Panc1 (cell line): Measurements from ENCODE around the gene TMEM204. TPM values are rescaled to one million over a fixed set of nuclear protein-coding genes. Genes with fewer than 3 reads are reported as not detected.

Experiments used
- ATAC-seq: fragments of 200-7000 bp; cut with Tn5 transposase; 2 replicates; pipeline ENCODE4 v1.9.1; 2020; ENCODE audit warnings: mild to moderate bottlenecking, moderate library complexity
- BruUV-seq: library from RNA; stranded (reverse); fragments of 400-500 nt; replicated peaks from 2 replicates; lab custom pipeline; 2021; lab: Mats Ljungman, UMichigan
- CTCF ChIA-PET: fragments of 300-600 bp; sonication (Branson Sonifier 250); formaldehyde crosslinking; loops from one replicate; lab custom pipeline; 2022; ENCODE audit warnings: antibody characterized with exemption; lab: Charles Lee
- POLR2A ChIA-PET: fragments of 300-600 bp; sonication (Branson Sonifier 250); formaldehyde crosslinking; loops from one replicate; lab custom pipeline; 2022; ENCODE audit warnings: antibody characterized with exemption; lab: Charles Lee
- DNase-seq: peaks from one replicate; pipeline ENCODE4 v3.0.0-alpha.2; 2010; ENCODE audit warnings: low read depth, low spot score
- H3K27ac ChIP-seq: 2 replicates; pipeline ENCODE4 v1.5.1; 2011; ENCODE audit warnings: mild to moderate bottlenecking, low read length, inconsistent platforms
- H3K27me3 ChIP-seq: fragments of 200-500 bp; sonication (Bioruptor generic); 2 replicates; pipeline ENCODE4 v1.6.0; 2014; ENCODE audit warnings: low read length, inconsistent platforms; ENCODE audit not compliant: control insufficient read depth, insufficient read depth
- H3K36me3 ChIP-seq: fragments of 200-500 bp; sonication (Bioruptor generic); 2 replicates; pipeline ENCODE4 v1.5.1; 2014; ENCODE audit warnings: inconsistent platforms, mild to moderate bottlenecking, low read length, moderate library complexity; ENCODE audit not compliant: control insufficient read depth, insufficient read depth
- H3K4me1 ChIP-seq: 2 replicates; pipeline ENCODE4 v1.5.1; 2011; ENCODE audit warnings: inconsistent platforms, mild to moderate bottlenecking, low read length, moderate library complexity; ENCODE audit not compliant: control insufficient read depth, insufficient read depth
- H3K4me3 ChIP-seq, 2 experiments: 2 replicates each; pipeline ENCODE4 v1.5.1; 2011 to 2012; ENCODE audit warnings: low read depth in 2 of 2, low read length in 2 of 2, mild to moderate bottlenecking in 2 of 2, inconsistent platforms in 1 of 2, moderate library complexity in 1 of 2
- H3K9me3 ChIP-seq: fragments of 200-500 bp; sonication (Bioruptor generic); 2 replicates; pipeline ENCODE4 v1.5.1; 2014; ENCODE audit warnings: low read depth, mild to moderate bottlenecking, inconsistent platforms, low read length, moderate library complexity; ENCODE audit not compliant: control insufficient read depth, insufficient read depth
- POLR2AphosphoS5 ChIP-seq: IDR thresholded peaks from 2 replicates; pipeline ENCODE4 v1.6.1; 2012; ENCODE audit warnings: mild to moderate bottlenecking, low read depth, low read length, moderate library complexity
- SIN3A ChIP-seq: IDR thresholded peaks from 2 replicates; pipeline ENCODE4 v1.6.1; 2012; ENCODE audit warnings: low read depth, mild to moderate bottlenecking, low read length, moderate library complexity, borderline replicate concordance; ENCODE audit not compliant: insufficient read depth
- TCF7L2 ChIP-seq: IDR thresholded peaks from 2 replicates; pipeline ENCODE4 v1.6.1; 2011; ENCODE audit warnings: mild to moderate bottlenecking, low read depth, low read length, inconsistent platforms
- in situ Hi-C: cut with HindIII; loops from 2 replicates; pipeline ENCODE4 v1.10.0; 2016; ENCODE audit warnings: low sequenced_read_pairs, low pct_unique_long_range_greater_than_20kb
- intact Hi-C: fragments of 100-400 bp; cut with micrococcal nuclease; formaldehyde crosslinking; loops from one replicate; pipeline ENCODE4 v1.10.0; 2022; ENCODE audit not compliant: unreplicated experiment
- total RNA-seq: library from RNA; stranded (reverse); gene quantifications from one replicate; pipeline ENCODE4 v1.2.1, GENCODE V29; 2021; ENCODE audit not compliant: unreplicated experiment
- TF ChIP-seq, protein P1 (sequence below): fragments of 450-650 bp; IDR thresholded peaks from 2 replicates; pipeline ENCODE4 v1.5.1; 2017; ENCODE audit warnings: mild to moderate bottlenecking
- TF ChIP-seq, protein P2 (sequence below), 2 experiments: IDR thresholded peaks; 2 replicates each; pipeline ENCODE4 v1.6.1; 2011 to 2012; ENCODE audit warnings: low read depth in 2 of 2, control low read depth in 1 of 2, low read length in 1 of 2, mild to moderate bottlenecking in 1 of 2, moderate library complexity in 1 of 2; ENCODE audit not compliant: insufficient read depth in 1 of 2

Gene TMEM204
- total RNA-seq, 1 experiment from 2014 or later, result 0.13 TPM

DNA sequence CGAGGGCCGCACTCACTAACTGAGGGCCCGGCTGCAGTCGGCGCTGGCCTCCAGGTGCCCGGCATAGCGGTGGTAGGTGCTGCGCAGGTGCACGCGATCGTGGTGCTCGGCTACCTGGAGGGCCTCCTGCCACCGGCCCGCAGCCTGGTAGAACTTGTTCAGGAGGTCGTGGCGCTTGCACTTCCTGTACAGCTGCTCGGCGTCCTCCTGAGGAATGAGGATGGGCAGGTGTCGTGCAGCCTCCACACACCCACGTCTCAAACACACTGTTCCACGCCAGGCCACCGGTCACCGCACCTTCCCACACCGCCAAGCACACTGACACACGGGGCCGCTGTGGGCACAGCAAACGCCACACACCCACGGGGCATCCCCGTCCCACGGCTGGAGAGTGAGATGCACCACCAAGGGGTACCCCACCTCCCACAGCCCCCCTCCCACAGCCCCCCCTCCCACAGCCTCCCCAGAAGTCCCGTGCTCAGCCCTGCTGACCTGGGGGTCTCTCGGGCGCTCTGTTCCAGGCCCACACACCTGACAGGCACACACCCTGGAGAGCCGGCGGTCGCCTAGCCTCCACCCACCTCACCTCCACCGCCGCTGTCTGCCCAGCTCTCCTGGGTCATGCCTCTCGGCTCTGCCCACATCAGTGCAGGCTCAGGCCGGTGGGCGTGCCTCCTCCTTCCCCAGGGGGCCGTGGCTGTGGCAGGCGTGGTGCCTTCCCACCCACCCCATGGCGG, 7.4 kb upstream of the TMEM204 start:
- ATAC-seq, result no peak
- in situ Hi-C loops, result no loop called here
- DNase-seq, result no peak
- Histone ChIP-seq H3K4me1 (no peaks in the 10 kb centered on the region), H3K27me3 (no peaks in the 10 kb centered on the region), H3K27ac (no peak overlapping the region), H3K4me3 (no peak overlapping the region), H3K9me3 (no peaks in the 10 kb centered on the region), H3K36me3 (no peaks in the 10 kb centered on the region)
- POLR2A ChIA-PET, result no interaction called here
- no TSS peak for BruUV-seq
- intact Hi-C loops, result no loop called here
- CTCF ChIA-PET, result no interaction called here
- TF ChIP-seq, protein P1, sequence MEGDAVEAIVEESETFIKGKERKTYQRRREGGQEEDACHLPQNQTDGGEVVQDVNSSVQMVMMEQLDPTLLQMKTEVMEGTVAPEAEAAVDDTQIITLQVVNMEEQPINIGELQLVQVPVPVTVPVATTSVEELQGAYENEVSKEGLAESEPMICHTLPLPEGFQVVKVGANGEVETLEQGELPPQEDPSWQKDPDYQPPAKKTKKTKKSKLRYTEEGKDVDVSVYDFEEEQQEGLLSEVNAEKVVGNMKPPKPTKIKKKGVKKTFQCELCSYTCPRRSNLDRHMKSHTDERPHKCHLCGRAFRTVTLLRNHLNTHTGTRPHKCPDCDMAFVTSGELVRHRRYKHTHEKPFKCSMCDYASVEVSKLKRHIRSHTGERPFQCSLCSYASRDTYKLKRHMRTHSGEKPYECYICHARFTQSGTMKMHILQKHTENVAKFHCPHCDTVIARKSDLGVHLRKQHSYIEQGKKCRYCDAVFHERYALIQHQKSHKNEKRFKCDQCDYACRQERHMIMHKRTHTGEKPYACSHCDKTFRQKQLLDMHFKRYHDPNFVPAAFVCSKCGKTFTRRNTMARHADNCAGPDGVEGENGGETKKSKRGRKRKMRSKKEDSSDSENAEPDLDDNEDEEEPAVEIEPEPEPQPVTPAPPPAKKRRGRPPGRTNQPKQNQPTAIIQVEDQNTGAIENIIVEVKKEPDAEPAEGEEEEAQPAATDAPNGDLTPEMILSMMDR, result no peak
- TF ChIP-seq, protein P2, sequence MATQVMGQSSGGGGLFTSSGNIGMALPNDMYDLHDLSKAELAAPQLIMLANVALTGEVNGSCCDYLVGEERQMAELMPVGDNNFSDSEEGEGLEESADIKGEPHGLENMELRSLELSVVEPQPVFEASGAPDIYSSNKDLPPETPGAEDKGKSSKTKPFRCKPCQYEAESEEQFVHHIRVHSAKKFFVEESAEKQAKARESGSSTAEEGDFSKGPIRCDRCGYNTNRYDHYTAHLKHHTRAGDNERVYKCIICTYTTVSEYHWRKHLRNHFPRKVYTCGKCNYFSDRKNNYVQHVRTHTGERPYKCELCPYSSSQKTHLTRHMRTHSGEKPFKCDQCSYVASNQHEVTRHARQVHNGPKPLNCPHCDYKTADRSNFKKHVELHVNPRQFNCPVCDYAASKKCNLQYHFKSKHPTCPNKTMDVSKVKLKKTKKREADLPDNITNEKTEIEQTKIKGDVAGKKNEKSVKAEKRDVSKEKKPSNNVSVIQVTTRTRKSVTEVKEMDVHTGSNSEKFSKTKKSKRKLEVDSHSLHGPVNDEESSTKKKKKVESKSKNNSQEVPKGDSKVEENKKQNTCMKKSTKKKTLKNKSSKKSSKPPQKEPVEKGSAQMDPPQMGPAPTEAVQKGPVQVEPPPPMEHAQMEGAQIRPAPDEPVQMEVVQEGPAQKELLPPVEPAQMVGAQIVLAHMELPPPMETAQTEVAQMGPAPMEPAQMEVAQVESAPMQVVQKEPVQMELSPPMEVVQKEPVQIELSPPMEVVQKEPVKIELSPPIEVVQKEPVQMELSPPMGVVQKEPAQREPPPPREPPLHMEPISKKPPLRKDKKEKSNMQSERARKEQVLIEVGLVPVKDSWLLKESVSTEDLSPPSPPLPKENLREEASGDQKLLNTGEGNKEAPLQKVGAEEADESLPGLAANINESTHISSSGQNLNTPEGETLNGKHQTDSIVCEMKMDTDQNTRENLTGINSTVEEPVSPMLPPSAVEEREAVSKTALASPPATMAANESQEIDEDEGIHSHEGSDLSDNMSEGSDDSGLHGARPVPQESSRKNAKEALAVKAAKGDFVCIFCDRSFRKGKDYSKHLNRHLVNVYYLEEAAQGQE (IDR thresholded peaks at IDR 0.05; ENCODE audit: insufficient read depth in 1 of 2, low read depth in 2 of 2, low read length in 1 of 2), result no peak
- no peak for TF ChIP-seq SIN3A
- no peak for TF ChIP-seq TCF7L2
- no peak for TF ChIP-seq POLR2AphosphoS5

DNA sequence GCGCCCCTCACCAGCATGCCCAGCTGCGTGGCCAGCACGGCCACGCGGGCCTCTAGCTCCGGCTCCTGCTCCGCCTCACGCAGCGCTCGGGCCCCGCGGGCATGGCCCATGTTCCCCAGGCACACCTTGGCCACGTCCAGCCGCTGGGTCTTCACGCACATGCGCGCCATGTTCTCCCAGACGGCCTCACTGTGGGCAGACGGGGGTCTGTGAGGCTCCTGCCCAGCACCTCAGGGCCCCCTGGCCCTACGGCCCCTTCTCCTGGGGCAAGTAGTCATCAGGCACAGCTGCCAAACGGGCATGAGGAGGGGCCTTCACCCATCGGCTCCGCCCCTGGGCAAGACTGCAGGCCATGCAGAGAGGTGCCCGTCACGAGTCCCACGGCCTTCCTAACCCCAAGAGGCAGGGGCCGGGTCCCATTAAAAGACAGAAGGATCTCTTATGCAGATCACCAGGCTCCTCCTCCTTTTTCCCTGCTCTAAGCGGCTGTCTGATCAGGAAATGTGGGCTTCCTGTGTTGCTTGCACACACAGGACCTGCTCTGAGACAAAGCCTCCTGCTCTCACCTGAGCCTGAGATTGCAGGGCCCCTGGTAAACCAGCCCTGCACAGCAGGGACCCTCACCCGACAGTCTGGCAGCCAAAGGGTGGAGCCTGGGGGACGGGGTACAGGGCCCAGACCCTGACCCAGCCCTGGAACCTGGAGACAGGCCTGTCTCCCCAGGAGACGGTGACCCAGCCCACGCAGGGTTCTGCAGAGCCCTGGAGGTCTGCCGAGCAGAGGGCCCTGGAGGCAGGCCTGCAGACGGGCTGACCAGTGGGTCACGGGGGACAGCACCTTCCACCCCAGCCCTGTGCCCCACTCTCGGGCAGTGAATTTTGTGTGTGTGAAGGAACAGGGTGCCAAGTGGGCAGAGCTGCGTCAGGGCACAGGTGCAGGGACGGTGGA, 6.6 kb upstream of the TMEM204 start:
- TF ChIP-seq POLR2AphosphoS5 (no peak), TCF7L2 (no peak), SIN3A (no peak)
- TF ChIP-seq, protein P2 (IDR thresholded peaks at IDR 0.05; ENCODE audit: insufficient read depth in 1 of 2, low read depth in 2 of 2, low read length in 1 of 2), result no peak
- TF ChIP-seq, protein P1, result no peak
- Histone ChIP-seq H3K36me3 (no peaks in the 10 kb centered on the region), H3K27me3 (no peaks in the 10 kb centered on the region), H3K27ac (no peak overlapping the region), H3K9me3 (no peaks in the 10 kb centered on the region), H3K4me3 (no peak overlapping the region), H3K4me1 (no peaks in the 10 kb centered on the region)
- CTCF ChIA-PET, result no interaction called here
- DNase-seq (no peak), ATAC-seq (peak; percentile 6; the same call in 1 of the 2 replicates)
- POLR2A ChIA-PET, result no interaction called here
- no TSS peak for BruUV-seq
- intact Hi-C loops (no loop called here), in situ Hi-C loops (no loop called here)
